ENCODE measurements around the gene GALNTL6. TPM values are rescaled to one million over a fixed set of nuclear protein-coding genes. Genes with fewer than 3 reads are reported as not detected.

Gene GALNTL6
- total RNA-seq, 1 experiment from 2014 or later = not detected

DNA sequence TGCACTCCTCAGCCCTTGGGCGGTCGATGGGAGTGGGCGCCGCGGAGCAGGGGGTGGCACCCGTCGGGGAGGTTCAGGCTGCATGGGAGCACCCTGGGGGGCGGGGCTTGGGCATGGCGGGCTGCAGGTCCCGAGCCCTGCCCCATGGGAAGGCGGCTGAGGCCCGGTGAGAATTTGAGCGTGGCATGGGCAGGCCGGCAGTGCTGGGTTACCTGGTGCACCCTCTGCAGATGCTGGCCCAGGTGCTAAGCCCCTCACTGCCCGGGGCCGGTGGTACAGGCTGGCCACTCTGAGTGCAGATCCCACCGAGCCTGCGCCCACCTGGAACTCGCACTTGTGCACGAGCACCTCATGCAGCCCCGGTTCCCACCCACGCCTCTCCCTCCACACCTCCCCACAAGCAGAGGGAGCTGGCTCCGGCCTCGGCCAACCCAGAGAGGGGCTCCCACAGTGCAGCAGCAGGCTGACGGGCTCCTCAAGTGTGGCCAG is 556.3 kb downstream of the GALNTL6 start:
- H3K4me1 Mint-ChIP-seq (ENCODE audit: insufficient read depth, unreplicated experiment) = no peaks in the 10 kb centered on the region
- intact Hi-C loops (cut with micrococcal nuclease) = no loop called here
- TF ChIP-seq, protein P1, sequence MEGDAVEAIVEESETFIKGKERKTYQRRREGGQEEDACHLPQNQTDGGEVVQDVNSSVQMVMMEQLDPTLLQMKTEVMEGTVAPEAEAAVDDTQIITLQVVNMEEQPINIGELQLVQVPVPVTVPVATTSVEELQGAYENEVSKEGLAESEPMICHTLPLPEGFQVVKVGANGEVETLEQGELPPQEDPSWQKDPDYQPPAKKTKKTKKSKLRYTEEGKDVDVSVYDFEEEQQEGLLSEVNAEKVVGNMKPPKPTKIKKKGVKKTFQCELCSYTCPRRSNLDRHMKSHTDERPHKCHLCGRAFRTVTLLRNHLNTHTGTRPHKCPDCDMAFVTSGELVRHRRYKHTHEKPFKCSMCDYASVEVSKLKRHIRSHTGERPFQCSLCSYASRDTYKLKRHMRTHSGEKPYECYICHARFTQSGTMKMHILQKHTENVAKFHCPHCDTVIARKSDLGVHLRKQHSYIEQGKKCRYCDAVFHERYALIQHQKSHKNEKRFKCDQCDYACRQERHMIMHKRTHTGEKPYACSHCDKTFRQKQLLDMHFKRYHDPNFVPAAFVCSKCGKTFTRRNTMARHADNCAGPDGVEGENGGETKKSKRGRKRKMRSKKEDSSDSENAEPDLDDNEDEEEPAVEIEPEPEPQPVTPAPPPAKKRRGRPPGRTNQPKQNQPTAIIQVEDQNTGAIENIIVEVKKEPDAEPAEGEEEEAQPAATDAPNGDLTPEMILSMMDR (IDR thresholded peaks at IDR 0.05; ENCODE audit: unreplicated experiment) = no peak
- no peaks in the 10 kb centered on the region for H3K27me3 Mint-ChIP-seq (ENCODE audit: insufficient read depth, unreplicated experiment)
- H3K9me3 Mint-ChIP-seq (ENCODE audit: unreplicated experiment) = peaks cover 8% of the 10 kb centered on the region
- BruUV-seq (replicated peaks) = no TSS peak
- POLR2A ChIA-PET = interaction anchor here (0.6 kb wide), 1 partner anchor 34 kb away, joined by 3 read pairs; no protein-coding TSS in a partner anchor
- CTCF ChIA-PET = interaction anchor here (0.6 kb wide), 1 partner anchor 24 kb away, joined by 3 read pairs; no protein-coding TSS in a partner anchor
- no peak overlapping the region for H3K27ac Mint-ChIP-seq (ENCODE audit: low read depth, unreplicated experiment)
- DNase-seq (ENCODE audit: unreplicated experiment) = no peak
- no peaks in the 10 kb centered on the region for H3K36me3 Mint-ChIP-seq (ENCODE audit: insufficient read depth, unreplicated experiment)
- no peak overlapping the region for H3K4me3 Mint-ChIP-seq (ENCODE audit: unreplicated experiment)

DNA sequence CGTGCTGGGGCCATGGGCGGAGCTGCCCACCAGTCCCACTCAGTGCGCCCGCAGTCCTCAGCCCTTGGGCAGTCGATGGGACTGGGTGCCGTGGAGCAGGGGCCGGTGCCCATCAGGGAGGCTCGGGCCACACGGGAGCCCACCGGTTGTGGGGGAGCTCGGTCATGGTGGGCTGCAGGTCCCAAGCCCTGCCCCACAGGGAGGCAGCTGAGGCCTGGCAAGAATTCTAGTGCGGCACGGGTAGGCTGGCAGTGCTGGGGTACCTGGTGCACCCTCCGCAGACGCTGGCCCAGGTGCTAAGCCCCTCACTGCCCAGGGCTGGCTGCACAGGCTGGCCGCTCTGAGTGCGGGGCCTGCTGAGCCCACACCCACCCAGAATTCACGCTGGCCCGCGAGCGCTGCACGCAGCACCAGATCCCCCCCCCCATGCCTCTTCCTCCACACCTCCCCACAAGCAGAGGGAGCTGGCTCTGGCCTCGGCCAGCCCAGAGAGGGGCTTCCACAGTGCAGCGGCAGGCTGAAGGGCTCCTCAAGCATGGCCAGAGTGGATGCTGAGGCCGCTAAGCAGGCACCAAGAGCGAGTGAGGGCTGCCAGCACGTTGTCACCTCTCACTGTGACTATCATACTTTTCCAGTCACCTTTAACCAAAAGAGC is 564.4 kb downstream of the GALNTL6 start:
- no TSS peak for BruUV-seq (replicated peaks)
- CTCF ChIA-PET = no interaction called here
- no peaks in the 10 kb centered on the region for H3K36me3 Mint-ChIP-seq (ENCODE audit: insufficient read depth, unreplicated experiment)
- no peaks in the 10 kb centered on the region for H3K27me3 Mint-ChIP-seq (ENCODE audit: insufficient read depth, unreplicated experiment)
- no peaks in the 10 kb centered on the region for H3K4me1 Mint-ChIP-seq (ENCODE audit: insufficient read depth, unreplicated experiment)
- H3K27ac Mint-ChIP-seq (ENCODE audit: low read depth, unreplicated experiment) = no peak overlapping the region
- intact Hi-C loops (cut with micrococcal nuclease) = no loop called here
- POLR2A ChIA-PET = no interaction called here
- TF ChIP-seq, protein P1 (IDR thresholded peaks at IDR 0.05; ENCODE audit: unreplicated experiment) = no peak
- no peaks in the 10 kb centered on the region for H3K9me3 Mint-ChIP-seq (ENCODE audit: unreplicated experiment)
- no peak overlapping the region for H3K4me3 Mint-ChIP-seq (ENCODE audit: unreplicated experiment)
- DNase-seq (ENCODE audit: unreplicated experiment) = no peak

DNA sequence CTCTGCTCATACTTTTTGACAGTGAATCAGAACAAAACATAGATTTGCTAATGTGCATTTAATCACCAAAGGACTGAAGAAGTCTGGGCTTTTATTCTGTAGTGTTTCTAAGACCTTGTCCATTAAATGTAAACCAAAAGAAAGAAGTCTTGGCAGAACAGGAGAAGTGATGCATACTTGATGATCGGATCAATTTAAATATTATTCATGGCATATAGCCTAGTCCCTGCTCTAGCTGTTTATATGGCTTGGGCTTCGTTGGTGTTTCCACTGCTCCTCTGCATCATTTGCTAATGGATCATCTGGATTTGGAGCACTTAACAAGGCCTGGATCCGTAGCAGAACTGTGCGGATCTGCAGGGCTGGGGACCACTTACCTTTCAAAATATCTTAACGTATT is 566.6 kb downstream of the GALNTL6 start:
- Mint-ChIP-seq H3K27me3 (ENCODE audit: insufficient read depth, unreplicated experiment) (no peaks in the 10 kb centered on the region), H3K4me3 (ENCODE audit: unreplicated experiment) (no peak overlapping the region), H3K4me1 (ENCODE audit: insufficient read depth, unreplicated experiment) (no peaks in the 10 kb centered on the region), H3K36me3 (ENCODE audit: insufficient read depth, unreplicated experiment) (no peaks in the 10 kb centered on the region), H3K27ac (ENCODE audit: low read depth, unreplicated experiment) (no peak overlapping the region), H3K9me3 (ENCODE audit: unreplicated experiment) (no peaks in the 10 kb centered on the region)
- BruUV-seq (replicated peaks) = no TSS peak
- TF ChIP-seq, protein P1 (IDR thresholded peaks at IDR 0.05; ENCODE audit: unreplicated experiment) = no peak
- no peak for DNase-seq (ENCODE audit: unreplicated experiment)
- intact Hi-C loops (cut with micrococcal nuclease) = no loop called here
- ChIA-PET POLR2A (no interaction called here), CTCF (interaction anchor here (0.6 kb wide), 1 partner anchor 12 kb away, joined by 3 read pairs; no protein-coding TSS in a partner anchor)

DNA sequence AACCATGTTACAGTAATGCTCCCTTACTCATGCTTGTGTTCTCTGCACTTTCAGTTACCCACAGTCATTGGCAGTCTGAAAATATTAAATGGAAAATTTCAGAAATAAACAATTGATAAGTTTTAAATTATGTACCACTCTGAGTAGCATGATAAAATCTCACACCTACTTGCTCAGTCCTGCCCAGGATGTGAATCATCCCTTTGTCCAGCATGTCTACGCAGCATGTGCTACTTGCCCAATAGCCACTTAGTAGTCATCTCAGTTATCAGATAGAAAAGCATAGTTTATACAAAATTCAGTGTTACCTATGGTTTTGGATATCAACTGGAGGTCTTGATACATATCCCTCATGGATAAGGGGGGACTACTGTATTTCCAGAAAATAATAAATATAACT is 577.1 kb downstream of the GALNTL6 start:
- ChIA-PET POLR2A (no interaction called here), CTCF (interaction anchor here (0.5 kb wide), 1 partner anchor 1997 kb away, joined by 3 read pairs; no protein-coding TSS in a partner anchor)
- peaks cover 5% of the 10 kb centered on the region for H3K4me1 Mint-ChIP-seq (ENCODE audit: insufficient read depth, unreplicated experiment)
- H3K27ac Mint-ChIP-seq (ENCODE audit: low read depth, unreplicated experiment) = no peak overlapping the region
- intact Hi-C loops (cut with micrococcal nuclease) = no loop called here
- H3K4me3 Mint-ChIP-seq (ENCODE audit: unreplicated experiment) = no peak overlapping the region
- no peaks in the 10 kb centered on the region for H3K36me3 Mint-ChIP-seq (ENCODE audit: insufficient read depth, unreplicated experiment)
- no peaks in the 10 kb centered on the region for H3K27me3 Mint-ChIP-seq (ENCODE audit: insufficient read depth, unreplicated experiment)
- TF ChIP-seq, protein P1 (IDR thresholded peaks at IDR 0.05; ENCODE audit: unreplicated experiment) = no peak
- peak; percentile 71 for DNase-seq (ENCODE audit: unreplicated experiment)
- BruUV-seq (replicated peaks) = no TSS peak
- no peaks in the 10 kb centered on the region for H3K9me3 Mint-ChIP-seq (ENCODE audit: unreplicated experiment)
